Lower lobe of right lung (tissue), 2 donors: ENCODE results near the gene TMEM39A. TPM values are rescaled to one million over a fixed set of nuclear protein-coding genes. Genes with fewer than 3 reads are reported as not detected.

Source experiments
- ATAC-seq, 2 donors: fragments of 200-7000 bp; cut with Tn5 transposase; one replicate each; pipeline ENCODE4 v1.9.1; 2020 to 2022; ENCODE audit warnings: mild to moderate bottlenecking in 2 of 2, moderate library complexity in 2 of 2
- DNase-seq: peaks from one replicate; pipeline ENCODE4 v3.0.0-alpha.2; 2020
- H3K27ac ChIP-seq: fragments of 200-600 bp; one replicate; pipeline ENCODE4 v1.8.0; 2022
- H3K27me3 ChIP-seq: fragments of 200-600 bp; one replicate; pipeline ENCODE4 v1.8.0; 2022; ENCODE audit warnings: low read depth
- H3K36me3 ChIP-seq: fragments of 200-600 bp; one replicate; pipeline ENCODE4 v1.8.0; 2022; ENCODE audit warnings: mild to moderate bottlenecking
- H3K4me1 ChIP-seq: fragments of 200-600 bp; one replicate; pipeline ENCODE4 v1.8.0; 2022
- H3K4me3 ChIP-seq: fragments of 200-600 bp; one replicate; pipeline ENCODE4 v1.8.0; 2022; ENCODE audit warnings: mild to moderate bottlenecking
- H3K9me3 ChIP-seq: fragments of 200-600 bp; one replicate; pipeline ENCODE4 v1.8.0; 2022
- intact Hi-C: fragments of 100-400 bp; cut with DNase I; formaldehyde crosslinking; loops from one replicate; pipeline ENCODE4 v1.11.0; 2022
- total RNA-seq: library from RNA; stranded (reverse); fragmentation: NEBNext Ultra II Directional; extraction: Animal tissue kit (Norgen Biotek cat#: 25700); gene quantifications from one replicate; pipeline ENCODE4 v1.2.1, GENCODE V29; 2021
- TF ChIP-seq, protein P1 (sequence below): fragments of 200-600 bp; IDR thresholded peaks from one replicate; pipeline ENCODE4 v1.8.0; 2022; ENCODE audit warnings: antibody characterized with exemption, mild to moderate bottlenecking
- donor health status: DM: no; HTN: yes; CAD: no; lungs with severe emphysema.

TMEM39A gene
- total RNA-seq, 1 donor from 2014 or later, result 37.9 TPM

DNA sequence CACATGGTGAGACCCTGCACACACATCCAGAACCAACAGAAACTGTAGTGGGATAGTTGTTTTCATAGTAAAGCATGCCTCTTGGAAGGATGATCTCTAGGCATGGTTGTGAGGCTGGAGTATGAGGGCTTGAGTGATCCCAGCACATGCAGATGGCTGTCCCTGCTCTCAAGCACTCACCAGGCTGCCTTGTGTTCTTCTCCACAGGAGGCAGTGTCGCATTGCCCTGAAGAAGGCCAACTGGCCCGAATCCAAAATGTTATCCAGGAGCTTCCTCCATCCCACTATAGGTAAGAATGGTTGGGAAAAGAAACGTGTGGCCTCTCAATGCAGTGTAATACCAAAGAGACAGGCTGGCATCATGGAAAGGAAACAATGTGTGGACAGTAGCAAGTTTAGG, 82.7 kb downstream of the TMEM39A start:
- intact Hi-C loops, result no loop called here
- Histone ChIP-seq H3K27me3 (no peaks in the 10 kb centered on the region), H3K36me3 (peaks cover 92% of the 10 kb centered on the region), H3K4me3 (no peak overlapping the region), H3K9me3 (no peaks in the 10 kb centered on the region), H3K4me1 (no peaks in the 10 kb centered on the region), H3K27ac (no peak overlapping the region)
- TF ChIP-seq, protein P1, sequence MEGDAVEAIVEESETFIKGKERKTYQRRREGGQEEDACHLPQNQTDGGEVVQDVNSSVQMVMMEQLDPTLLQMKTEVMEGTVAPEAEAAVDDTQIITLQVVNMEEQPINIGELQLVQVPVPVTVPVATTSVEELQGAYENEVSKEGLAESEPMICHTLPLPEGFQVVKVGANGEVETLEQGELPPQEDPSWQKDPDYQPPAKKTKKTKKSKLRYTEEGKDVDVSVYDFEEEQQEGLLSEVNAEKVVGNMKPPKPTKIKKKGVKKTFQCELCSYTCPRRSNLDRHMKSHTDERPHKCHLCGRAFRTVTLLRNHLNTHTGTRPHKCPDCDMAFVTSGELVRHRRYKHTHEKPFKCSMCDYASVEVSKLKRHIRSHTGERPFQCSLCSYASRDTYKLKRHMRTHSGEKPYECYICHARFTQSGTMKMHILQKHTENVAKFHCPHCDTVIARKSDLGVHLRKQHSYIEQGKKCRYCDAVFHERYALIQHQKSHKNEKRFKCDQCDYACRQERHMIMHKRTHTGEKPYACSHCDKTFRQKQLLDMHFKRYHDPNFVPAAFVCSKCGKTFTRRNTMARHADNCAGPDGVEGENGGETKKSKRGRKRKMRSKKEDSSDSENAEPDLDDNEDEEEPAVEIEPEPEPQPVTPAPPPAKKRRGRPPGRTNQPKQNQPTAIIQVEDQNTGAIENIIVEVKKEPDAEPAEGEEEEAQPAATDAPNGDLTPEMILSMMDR, result no peak
- ATAC-seq, result no peak
- no peak for DNase-seq

Other genes with a start within 250 kb of the TMEM39A start
- 13.5 TPM for gene B4GALT4, start 222.7 kb downstream of the TMEM39A start, total RNA-seq
- gene ARHGAP31, start 169.2 kb downstream of the TMEM39A start, total RNA-seq, result 100 TPM
- gene POGLUT1, start 5.3 kb upstream of the TMEM39A start, total RNA-seq, result 15.0 TPM
- 99.4 TPM for gene TIMMDC1, start 34.9 kb upstream of the TMEM39A start, total RNA-seq
- gene CD80, start 96.0 kb upstream of the TMEM39A start, total RNA-seq, result 8.6 TPM
- gene ADPRH, start 115.9 kb upstream of the TMEM39A start, total RNA-seq, result 32.0 TPM
- gene PLA1A, start 134.3 kb upstream of the TMEM39A start, total RNA-seq, result 13.1 TPM
- 1.5 TPM for gene POPDC2, start 197.0 kb upstream of the TMEM39A start, total RNA-seq
- 54.4 TPM for gene COX17, start 213.8 kb upstream of the TMEM39A start, total RNA-seq
- gene CFAP91, start 239.4 kb upstream of the TMEM39A start, total RNA-seq, result 9.0 TPM